Gastrocnemius medialis (tissue), 4 donors: ENCODE data around the gene PRKG1.

Experiments
- POLR2A ChIP-seq, 2 donors: fragments of 450-650 bp; IDR thresholded peaks; one replicate each; pipeline ENCODE4 v1.6.1; 2017; ENCODE audit warnings: antibody characterized with exemption in 2 of 2, mild to moderate bottlenecking in 2 of 2, moderate library complexity in 2 of 2
- TF ChIP-seq, protein P1 (sequence below), 5 experiments: fragments of 450-650 bp in 3 of 5; fragments of 200-600 bp in 2 of 5; sonication (generic) in 2 of 5; IDR thresholded peaks in 4 of 5; conservative IDR thresholded peaks in 1 of 5; 1 replicate in 4 of 5; 2 replicates in 1 of 5; pipeline ENCODE4 v1.5.1; 2016 to 2019; ENCODE audit warnings: antibody characterized with exemption in 5 of 5, mild to moderate bottlenecking in 3 of 5, moderate library complexity in 3 of 5

- TF ChIP-seq, protein P1, sequence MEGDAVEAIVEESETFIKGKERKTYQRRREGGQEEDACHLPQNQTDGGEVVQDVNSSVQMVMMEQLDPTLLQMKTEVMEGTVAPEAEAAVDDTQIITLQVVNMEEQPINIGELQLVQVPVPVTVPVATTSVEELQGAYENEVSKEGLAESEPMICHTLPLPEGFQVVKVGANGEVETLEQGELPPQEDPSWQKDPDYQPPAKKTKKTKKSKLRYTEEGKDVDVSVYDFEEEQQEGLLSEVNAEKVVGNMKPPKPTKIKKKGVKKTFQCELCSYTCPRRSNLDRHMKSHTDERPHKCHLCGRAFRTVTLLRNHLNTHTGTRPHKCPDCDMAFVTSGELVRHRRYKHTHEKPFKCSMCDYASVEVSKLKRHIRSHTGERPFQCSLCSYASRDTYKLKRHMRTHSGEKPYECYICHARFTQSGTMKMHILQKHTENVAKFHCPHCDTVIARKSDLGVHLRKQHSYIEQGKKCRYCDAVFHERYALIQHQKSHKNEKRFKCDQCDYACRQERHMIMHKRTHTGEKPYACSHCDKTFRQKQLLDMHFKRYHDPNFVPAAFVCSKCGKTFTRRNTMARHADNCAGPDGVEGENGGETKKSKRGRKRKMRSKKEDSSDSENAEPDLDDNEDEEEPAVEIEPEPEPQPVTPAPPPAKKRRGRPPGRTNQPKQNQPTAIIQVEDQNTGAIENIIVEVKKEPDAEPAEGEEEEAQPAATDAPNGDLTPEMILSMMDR (IDR thresholded peaks at IDR 0.05 in 4 of 5, conservative IDR thresholded peaks at IDR 0.05 in 1 of 5): no peak
- no peak for TF ChIP-seq POLR2A (IDR thresholded peaks at IDR 0.05)
Measured at GRCh38 chr10:51800725-51801424, 726.6 kb downstream of the PRKG1 start.
